ES-I3 (cell line): ENCODE results near the gene UGT1A1.

Experiments used
- H3K36me3 ChIP-seq: 2 replicates; pipeline ENCODE4 v1.6.1; 2013; ENCODE audit warnings: mild to moderate bottlenecking, low read length, control low read depth, moderate library complexity; ENCODE audit not compliant: insufficient read depth
- H3K4me1 ChIP-seq: 2 replicates; pipeline ENCODE4 v1.6.1; 2013; ENCODE audit warnings: mild to moderate bottlenecking, control low read depth, low read length; ENCODE audit not compliant: insufficient read depth
- H3K9ac ChIP-seq: 2 replicates; pipeline ENCODE4 v1.6.1; 2013; ENCODE audit warnings: low read depth, mild to moderate bottlenecking, low read length, moderate library complexity
- H3K9me3 ChIP-seq: 2 replicates; pipeline ENCODE4 v1.6.1; 2013; ENCODE audit warnings: mild to moderate bottlenecking, low read length, moderate library complexity; ENCODE audit not compliant: control insufficient read depth, insufficient read depth

Gene UGT1A1

DNA sequence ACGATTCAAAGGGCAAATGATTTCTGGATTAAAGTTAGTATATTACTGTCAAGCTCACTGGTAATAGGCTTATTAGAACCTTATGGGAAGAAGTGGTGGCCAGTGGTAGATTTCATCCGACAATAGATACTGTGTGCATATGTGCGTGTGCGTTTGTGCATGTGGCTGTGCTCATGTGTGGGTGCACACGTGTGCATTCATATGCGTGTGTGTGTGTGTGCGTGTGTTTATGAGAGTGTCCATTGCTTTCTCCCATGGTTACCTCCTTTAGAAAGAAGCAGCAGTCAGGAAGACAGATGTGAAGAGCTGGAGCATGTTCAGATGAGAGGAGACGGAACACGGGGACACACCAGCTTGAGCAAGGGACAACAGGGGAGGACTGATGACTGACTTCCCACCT is 9.2 kb downstream of the UGT1A1 start:
- Histone ChIP-seq H3K9ac (no peak overlapping the region), H3K36me3 (no peaks in the 10 kb centered on the region), H3K4me1 (no peaks in the 10 kb centered on the region), H3K9me3 (no peaks in the 10 kb centered on the region)

DNA sequence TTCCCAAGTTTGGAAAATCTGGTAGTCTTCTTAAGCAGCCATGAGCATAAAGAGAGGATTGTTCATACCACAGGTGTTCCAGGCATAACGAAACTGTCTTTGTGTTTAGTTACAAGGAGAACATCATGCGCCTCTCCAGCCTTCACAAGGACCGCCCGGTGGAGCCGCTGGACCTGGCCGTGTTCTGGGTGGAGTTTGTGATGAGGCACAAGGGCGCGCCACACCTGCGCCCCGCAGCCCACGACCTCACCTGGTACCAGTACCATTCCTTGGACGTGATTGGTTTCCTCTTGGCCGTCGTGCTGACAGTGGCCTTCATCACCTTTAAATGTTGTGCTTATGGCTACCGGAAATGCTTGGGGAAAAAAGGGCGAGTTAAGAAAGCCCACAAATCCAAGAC is 12.1 kb downstream of the UGT1A1 start:
- Histone ChIP-seq H3K9ac (no peak overlapping the region), H3K9me3 (no peaks in the 10 kb centered on the region), H3K36me3 (no peaks in the 10 kb centered on the region; the same call in 1 of the 2 replicates), H3K4me1 (no peaks in the 10 kb centered on the region)

DNA sequence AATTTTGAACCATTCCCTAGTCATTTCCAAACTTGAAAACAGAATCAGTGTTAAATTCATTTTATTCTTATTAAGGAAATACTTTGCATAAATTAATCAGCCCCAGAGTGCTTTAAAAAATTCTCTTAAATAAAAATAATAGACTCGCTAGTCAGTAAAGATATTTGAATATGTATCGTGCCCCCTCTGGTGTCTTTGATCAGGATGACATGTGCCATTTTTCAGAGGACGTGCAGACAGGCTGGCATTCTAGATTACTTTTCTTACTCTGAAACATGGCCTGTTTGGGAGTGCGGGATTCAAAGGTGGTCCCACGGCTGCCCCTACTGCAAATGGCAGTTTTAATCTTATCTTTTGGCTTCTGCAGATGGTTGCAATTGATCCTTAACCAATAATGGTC is 12.5 kb downstream of the UGT1A1 start:
- no peaks in the 10 kb centered on the region; the same call in 1 of the 2 replicates for H3K36me3 ChIP-seq
- no peaks in the 10 kb centered on the region for H3K4me1 ChIP-seq
- no peaks in the 10 kb centered on the region for H3K9me3 ChIP-seq
- no peak overlapping the region for H3K9ac ChIP-seq

DNA sequence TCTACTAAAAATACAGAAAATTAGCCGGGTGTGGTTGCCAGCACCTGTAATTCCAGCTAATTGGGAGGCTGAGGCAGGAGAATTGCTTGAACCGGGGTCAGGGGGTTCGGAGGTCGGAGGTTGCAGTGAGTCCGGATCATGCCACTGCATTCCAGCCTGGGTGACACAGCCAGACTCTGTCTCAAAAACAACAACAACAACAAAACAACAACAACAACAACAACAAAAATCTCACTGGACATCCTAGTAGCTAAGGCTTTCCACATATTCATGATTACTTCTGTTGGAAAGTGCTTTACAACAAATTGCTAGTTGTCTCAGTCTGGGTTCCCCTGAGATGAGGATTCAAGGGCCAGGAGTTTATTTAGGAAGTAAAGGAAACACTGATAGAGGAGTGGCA is 13.8 kb downstream of the UGT1A1 start:
- Histone ChIP-seq H3K4me1 (no peaks in the 10 kb centered on the region), H3K9me3 (no peaks in the 10 kb centered on the region), H3K36me3 (no peaks in the 10 kb centered on the region; the same call in 1 of the 2 replicates), H3K9ac (no peak overlapping the region)

DNA sequence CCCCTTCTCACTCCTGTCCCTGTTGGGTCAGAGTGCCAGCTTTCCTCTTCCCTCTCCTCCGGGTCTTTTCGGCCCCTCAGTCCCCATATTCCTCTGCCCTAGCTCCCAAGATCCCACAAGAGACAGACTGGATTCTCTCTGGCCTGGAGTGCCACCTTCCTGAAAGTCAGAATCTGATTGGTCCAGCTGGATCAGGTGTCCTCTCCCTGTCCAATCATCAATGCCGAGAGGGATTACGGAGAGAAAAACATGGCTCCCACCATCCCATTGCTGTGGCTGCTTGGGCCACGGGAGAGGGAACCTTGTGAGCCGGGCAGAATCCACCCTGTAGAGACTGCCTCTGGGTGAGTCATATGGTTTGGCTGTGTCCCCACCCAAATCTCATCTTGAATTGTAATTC is 15.3 kb downstream of the UGT1A1 start:
- Histone ChIP-seq H3K4me1 (no peaks in the 10 kb centered on the region), H3K9me3 (peaks cover 2% of the 10 kb centered on the region; the same call in 1 of the 2 replicates), H3K9ac (no peak overlapping the region), H3K36me3 (no peaks in the 10 kb centered on the region; the same call in 1 of the 2 replicates)

DNA sequence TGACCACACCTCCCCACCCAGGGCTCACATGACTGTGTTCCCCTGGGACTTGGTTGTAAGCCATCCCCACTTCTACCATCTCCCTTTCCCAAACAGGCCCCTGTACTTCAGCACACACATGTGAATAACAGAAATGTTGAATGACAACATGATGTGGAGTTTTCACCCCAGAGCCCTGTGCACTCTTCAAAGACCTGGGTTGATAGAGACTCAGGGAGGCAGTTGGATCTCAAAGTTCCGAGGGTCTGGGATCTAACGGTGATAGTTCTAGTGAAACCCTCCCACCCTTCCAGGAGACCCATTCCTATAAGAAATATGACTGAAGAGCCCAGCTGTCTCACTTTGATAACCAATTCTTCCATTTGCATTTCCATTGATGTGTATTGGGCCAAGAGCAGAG is 18.0 kb downstream of the UGT1A1 start, which contains the start of gene MROH2A:
MROH2A (plus strand) TSS at position 301 of the 400 bp plus-strand sequence. CDS start 1,029 bp downstream, outside the sequence.
- Histone ChIP-seq H3K4me1 (no peaks in the 10 kb centered on the region), H3K9ac (no peak within 1 kb of the TSS), H3K9me3 (peaks cover 2% of the 10 kb centered on the region; the same call in 1 of the 2 replicates), H3K36me3 (no peaks in the 10 kb centered on the region; the same call in 1 of the 2 replicates)

DNA sequence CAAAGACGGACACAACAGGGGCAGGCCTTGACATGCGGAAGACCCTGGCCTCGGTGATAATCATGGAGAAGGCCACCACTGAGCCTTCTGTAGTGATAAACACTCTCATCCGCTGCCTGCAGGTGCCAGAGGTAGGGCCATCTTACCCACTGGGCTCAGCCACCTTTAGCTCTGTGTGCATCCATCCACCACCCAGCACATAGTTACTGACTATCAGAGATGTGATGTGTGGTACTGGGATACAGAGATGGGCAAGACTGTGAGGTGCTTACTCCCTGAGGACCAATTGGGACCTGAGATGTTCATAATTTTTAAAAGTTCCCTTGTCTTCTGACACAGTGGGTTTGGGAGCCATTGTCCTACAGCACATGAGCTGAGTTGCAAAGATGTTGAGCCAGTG is 19.7 kb downstream of the UGT1A1 start:
- Histone ChIP-seq H3K9me3 (peaks cover 2% of the 10 kb centered on the region; the same call in 1 of the 2 replicates), H3K4me1 (no peaks in the 10 kb centered on the region), H3K9ac (no peak overlapping the region), H3K36me3 (no peaks in the 10 kb centered on the region; the same call in 1 of the 2 replicates)

DNA sequence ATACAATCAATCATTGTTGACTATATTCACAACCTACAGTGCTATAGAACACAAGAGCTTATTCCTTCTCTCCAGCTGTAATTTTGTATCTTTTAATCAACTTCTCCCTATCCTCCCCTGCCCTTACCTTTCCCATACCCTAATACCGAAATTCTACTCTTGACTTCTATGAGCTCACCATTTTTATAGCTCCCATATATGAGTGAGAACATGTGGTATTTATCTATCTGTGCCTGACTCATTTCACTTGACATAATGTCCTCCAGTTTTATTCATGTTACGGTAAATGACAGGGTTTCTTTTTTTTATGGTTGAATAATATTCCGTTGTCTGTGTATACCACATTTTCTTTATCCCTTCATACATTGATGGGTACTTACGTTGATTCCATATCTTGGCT is 20.7 kb downstream of the UGT1A1 start:
- Histone ChIP-seq H3K9ac (no peak overlapping the region), H3K36me3 (no peaks in the 10 kb centered on the region; the same call in 1 of the 2 replicates), H3K9me3 (peaks cover 2% of the 10 kb centered on the region; the same call in 1 of the 2 replicates), H3K4me1 (no peaks in the 10 kb centered on the region)

DNA sequence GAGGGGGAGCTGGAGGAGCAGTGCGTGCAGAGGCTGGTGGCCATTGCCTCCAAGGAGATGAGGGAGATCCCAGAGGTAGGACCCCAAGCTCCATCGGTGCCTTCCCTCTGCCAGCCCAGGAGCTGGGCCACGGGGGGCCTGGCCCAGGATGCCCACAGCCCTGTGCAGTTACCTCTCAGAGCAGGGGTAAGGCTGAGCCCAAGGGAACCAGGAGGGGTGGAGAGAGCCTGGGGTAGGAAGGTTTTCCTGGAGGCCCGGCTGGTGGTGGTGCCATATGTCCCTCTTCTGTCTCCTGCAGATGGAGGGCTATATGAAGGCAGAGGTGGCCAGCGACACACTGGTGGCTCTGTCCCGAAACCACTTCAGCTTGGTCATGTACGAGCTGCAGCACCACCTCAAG is 29.5 kb downstream of the UGT1A1 start:
- no peak overlapping the region for H3K9ac ChIP-seq
- H3K9me3 ChIP-seq: no peaks in the 10 kb centered on the region
- no peaks in the 10 kb centered on the region for H3K36me3 ChIP-seq
- H3K4me1 ChIP-seq: no peaks in the 10 kb centered on the region

DNA sequence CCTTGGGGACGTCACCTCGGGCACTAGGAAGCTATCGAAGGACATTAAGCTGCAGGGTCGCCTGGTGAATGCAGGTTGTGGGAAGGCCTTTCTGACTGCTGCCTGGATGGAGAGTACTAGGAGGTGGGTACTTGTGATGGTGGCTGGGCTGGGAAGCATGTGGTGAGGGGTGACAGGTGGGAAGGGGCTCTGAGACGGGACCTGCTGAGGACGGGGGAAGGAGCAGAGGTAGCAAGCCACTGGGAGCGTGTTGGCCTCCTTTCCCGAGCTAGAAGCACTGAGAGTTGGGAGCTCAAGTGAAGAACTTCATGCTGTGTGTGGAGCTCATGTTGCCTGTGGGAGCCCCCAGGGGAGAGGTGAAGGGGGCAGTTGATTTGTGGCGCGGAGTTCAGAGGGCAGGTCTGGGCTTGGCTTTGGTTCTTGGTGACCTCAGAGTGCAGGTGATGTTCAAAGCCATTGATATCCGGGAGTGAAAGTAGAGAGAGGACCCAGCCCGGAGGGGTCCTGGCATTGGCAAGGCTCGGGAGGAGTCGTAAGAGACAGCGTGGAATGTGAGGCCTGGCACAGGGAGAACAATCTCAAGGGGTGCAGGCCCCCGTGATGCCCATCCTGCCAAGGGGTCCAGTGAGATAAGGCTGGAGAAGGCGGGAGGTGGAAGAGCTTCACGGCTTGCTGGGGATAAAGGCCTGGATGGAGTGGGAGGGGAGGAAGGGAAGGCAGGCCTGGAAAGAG is 31.2 kb downstream of the UGT1A1 start:
- Histone ChIP-seq H3K9me3 (no peaks in the 10 kb centered on the region), H3K9ac (no peak overlapping the region), H3K4me1 (no peaks in the 10 kb centered on the region), H3K36me3 (no peaks in the 10 kb centered on the region)

DNA sequence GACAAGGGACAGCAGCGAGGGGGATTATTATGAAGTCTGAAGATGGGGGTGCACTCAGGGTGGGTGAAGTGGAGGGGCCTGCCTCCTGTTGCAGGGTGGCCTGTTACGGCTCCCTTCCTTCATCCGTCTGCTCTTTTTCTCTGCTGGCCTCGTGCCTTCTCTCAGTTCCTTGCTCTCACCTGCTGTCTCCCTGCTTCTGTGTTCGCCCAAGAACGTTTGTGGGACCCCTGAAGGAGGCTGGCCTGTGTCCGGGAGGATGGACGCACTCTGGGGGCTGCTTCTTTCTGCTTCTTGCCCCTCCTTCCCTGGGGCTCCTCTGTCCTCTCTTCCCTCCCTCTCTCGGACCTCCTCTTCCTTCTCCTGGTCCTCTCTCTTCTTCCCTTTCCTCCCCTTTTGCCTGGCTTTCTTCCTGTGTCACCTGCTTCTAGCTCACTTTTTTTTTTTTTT is 31.8 kb downstream of the UGT1A1 start:
- Histone ChIP-seq H3K9ac (no peak overlapping the region), H3K9me3 (no peaks in the 10 kb centered on the region), H3K4me1 (no peaks in the 10 kb centered on the region), H3K36me3 (no peaks in the 10 kb centered on the region)

DNA sequence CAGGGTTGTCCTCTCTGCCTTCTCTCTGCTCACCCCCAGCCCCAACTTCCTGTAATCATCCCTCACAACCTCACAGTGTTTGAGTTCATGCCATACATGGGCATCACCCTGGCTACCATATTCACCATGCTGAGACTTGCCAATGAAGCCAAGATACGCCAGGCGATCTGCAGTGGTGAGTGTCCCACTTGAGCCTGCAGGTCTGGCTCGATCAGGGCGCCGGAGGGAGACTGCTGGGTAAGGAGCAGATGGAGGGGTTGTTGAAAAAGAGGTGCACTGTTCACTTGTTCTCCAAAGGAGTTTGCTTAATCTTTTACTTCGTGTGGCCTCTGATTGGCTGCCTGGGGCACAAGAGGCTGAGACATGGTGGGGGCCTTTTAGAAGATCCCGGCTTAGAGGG is 32.6 kb downstream of the UGT1A1 start:
- Histone ChIP-seq H3K36me3 (no peaks in the 10 kb centered on the region), H3K4me1 (no peaks in the 10 kb centered on the region), H3K9ac (no peak overlapping the region), H3K9me3 (no peaks in the 10 kb centered on the region)

DNA sequence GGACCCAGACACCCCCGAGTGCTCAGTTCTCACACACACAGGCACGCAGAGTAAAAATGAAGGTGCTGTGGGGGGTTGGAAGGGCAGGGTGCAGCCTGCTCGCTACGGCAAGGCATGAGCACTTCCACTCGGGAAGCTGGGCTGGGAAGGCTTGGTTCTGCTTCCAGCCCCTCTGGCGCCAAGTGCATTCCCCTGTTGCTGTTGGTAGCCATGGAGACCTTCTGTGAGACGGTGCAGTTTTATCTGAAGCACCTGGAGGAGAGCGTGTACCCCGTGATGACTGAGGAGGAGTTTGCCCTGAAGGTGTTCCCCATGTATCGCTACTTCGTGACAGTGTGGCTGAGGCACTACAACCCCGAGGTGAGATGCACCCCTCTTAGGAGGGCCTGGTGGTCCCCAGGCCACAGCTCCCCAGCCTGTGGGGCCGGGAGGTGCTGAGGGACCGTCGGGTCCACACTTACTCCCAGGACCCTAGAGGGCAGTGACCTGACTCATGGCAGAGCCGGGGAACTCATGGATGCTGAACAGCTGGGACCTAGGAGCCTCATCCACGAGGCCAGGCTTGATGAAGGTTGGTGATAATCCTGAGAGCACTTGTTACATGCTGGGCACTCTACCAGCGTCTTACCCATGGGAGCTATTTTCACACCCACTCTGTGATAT is 33.5 kb downstream of the UGT1A1 start:
- Histone ChIP-seq H3K36me3 (no peaks in the 10 kb centered on the region), H3K4me1 (no peaks in the 10 kb centered on the region), H3K9me3 (no peaks in the 10 kb centered on the region), H3K9ac (no peak overlapping the region)

DNA sequence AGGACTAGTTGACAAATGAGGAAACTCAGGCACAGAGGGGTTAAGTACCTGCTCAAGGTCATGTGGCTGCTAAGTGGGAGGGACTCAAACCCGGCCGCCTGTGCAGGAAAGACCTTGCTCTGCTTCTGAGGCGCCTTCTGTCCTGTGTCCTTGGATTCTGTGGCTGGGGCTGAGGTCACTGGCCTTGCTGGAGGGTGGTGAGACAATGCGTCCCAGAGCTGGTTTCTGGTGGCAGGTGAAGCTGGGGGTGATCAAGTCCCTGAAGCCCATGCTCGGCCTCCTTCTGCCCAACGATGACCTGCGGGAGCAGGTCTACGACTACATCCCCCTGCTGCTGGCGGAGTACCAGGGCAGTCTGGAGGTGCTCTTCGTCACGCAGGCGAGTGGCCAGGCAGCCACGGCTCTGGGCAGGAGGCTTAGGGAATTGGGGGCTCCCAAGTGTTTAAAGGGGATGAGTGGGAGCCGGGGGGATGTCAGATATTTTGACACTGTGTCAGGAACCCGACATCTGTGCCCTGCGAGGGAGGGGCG is 34.1 kb downstream of the UGT1A1 start:
- Histone ChIP-seq H3K4me1 (no peaks in the 10 kb centered on the region), H3K36me3 (no peaks in the 10 kb centered on the region), H3K9me3 (no peaks in the 10 kb centered on the region), H3K9ac (no peak overlapping the region)

DNA sequence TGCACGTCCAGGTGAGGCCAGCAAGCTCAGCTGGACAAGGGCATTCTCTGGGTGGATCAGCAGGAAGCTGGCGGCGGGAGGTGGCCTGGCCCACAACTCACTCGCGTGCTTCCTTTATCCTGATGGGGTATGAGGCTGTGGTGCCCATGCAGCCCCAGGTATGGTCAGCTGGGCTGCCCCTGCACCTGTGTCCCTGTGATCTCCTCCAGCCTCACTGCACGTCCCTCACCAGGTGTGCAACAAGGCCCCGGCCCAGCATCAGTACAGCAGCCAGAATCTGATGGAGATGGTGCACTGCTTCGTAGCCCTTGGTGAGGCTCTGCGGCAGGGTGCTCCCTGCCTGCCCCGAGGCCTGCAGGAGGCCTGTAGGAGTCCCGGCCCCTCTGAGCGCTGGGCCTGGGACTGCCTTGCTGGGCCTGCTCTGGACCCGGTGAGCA is 35.7 kb downstream of the UGT1A1 start:
- Histone ChIP-seq H3K9me3 (no peaks in the 10 kb centered on the region), H3K9ac (no peak overlapping the region), H3K4me1 (no peaks in the 10 kb centered on the region), H3K36me3 (no peaks in the 10 kb centered on the region)
